K562 (cell line): ENCODE data around the gene ZC3H7B. TPM values are rescaled to one million over a fixed set of nuclear protein-coding genes. Genes with fewer than 3 reads are reported as not detected.

Source experiments
- ATAC-seq: fragments of 200-7000 bp; cut with Tn5 transposase; 3 replicates; pipeline ENCODE4 v1.9.1; 2020; ENCODE audit warnings: moderate library complexity
- BruUV-seq: library from RNA; stranded (reverse); fragments of 400-500 nt; replicated peaks from 2 replicates; lab custom pipeline; 2021; lab: Mats Ljungman, UMichigan
- CTCF ChIA-PET: fragments of 300-600 bp; formaldehyde crosslinking; extraction: SDS; loops from one replicate; lab custom pipeline; 2021; ENCODE audit warnings: low intra/inter-chr PET ratio; lab: Yijun Ruan, JAX
- POLR2A ChIA-PET: fragments of 300-600, 350-650 bp; sonication (Branson Sonifier 250); formaldehyde crosslinking; extraction: SDS; loops from one replicate; lab custom pipeline; 2021; ENCODE audit warnings: antibody characterized with exemption, inconsistent platforms; lab: Yijun Ruan, JAX
- DNase-seq, 4 experiments: peaks; one replicate each; pipeline versions ENCODE4 v3.0.0 to v3.0.0-alpha.2; 2011 to 2018; ENCODE audit warnings: low spot score in 3 of 4, mixed read lengths in 3 of 4; ENCODE audit errors: extremely low read depth in 1 of 4
- FAIRE-seq: peaks from 2 replicates; lab custom pipeline; 2011; peaks lifted over from hg19 to GRCh38; lab: Jason Lieb, UNC
- H2AFZ ChIP-seq: 2 replicates; pipeline ENCODE4 v1.6.0; 2011; ENCODE audit warnings: low read depth, low read length, control low read depth, inconsistent platforms
- H3K27ac ChIP-seq: fragments of 200-600 bp; 3 replicates; pipeline ENCODE4 v1.8.0; 2011; ENCODE audit warnings: low read depth, mild to moderate bottlenecking, control low read depth, inconsistent platforms, low read length, moderate library complexity, mixed read lengths; ENCODE audit errors: extremely low read depth
- H3K27me3 ChIP-seq, 2 experiments: fragments of 300-600 bp in 1 of 2; 2 replicates in 1 of 2; 3 replicates in 1 of 2; pipeline versions ENCODE4 v1.6.0 to v1.8.0; 2011; ENCODE audit warnings: inconsistent platforms in 2 of 2, low read length in 2 of 2, mild to moderate bottlenecking in 1 of 2, mixed read lengths in 1 of 2, moderate library complexity in 1 of 2; ENCODE audit not compliant: control insufficient read depth in 2 of 2, insufficient read depth in 2 of 2
- H3K36me3 ChIP-seq: fragments of 300-600 bp; 3 replicates; pipeline ENCODE4 v1.8.0; 2011; ENCODE audit warnings: mild to moderate bottlenecking, low read length, inconsistent platforms; ENCODE audit not compliant: control insufficient read depth, insufficient read depth
- H3K4me1 ChIP-seq, 2 experiments: fragments of 200-600 bp in 1 of 2; replicated peaks in 1 of 2; 2 replicates in 1 of 2; 3 replicates in 1 of 2; pipeline versions ENCODE4 v1.5.1 to v1.8.0; 2011; ENCODE audit warnings: inconsistent platforms in 2 of 2, low read length in 2 of 2, mild to moderate bottlenecking in 1 of 2, mixed read lengths in 1 of 2, moderate library complexity in 1 of 2; ENCODE audit not compliant: control insufficient read depth in 2 of 2, insufficient read depth in 2 of 2
- H3K4me2 ChIP-seq: 2 replicates; pipeline ENCODE4 v1.6.1; 2011; ENCODE audit warnings: low read length, control low read depth, inconsistent platforms, mixed read lengths; ENCODE audit not compliant: insufficient read depth
- H3K4me3 ChIP-seq: fragments of 200-600 bp; sonication (generic), shearing (Covaris generic); 2 replicates; pipeline ENCODE4 v1.5.1; 2016; ENCODE audit warnings: control low read depth, inconsistent platforms
- H3K79me2 ChIP-seq: fragments of 200-600 bp; 3 replicates; pipeline ENCODE4 v1.8.0; 2011; ENCODE audit warnings: low read length, inconsistent platforms; ENCODE audit not compliant: control insufficient read depth, insufficient read depth
- H3K9ac ChIP-seq, 2 experiments: 2 replicates each; pipeline versions ENCODE4 v1.6.0 to v1.6.1; 2011; ENCODE audit warnings: low read depth in 2 of 2, low read length in 2 of 2, control low read depth in 1 of 2, inconsistent platforms in 1 of 2, mild to moderate bottlenecking in 1 of 2, mixed read lengths in 1 of 2; ENCODE audit not compliant: insufficient read depth in 1 of 2
- H3K9me1 ChIP-seq: one replicate; pipeline ENCODE4 v1.6.0; 2011; ENCODE audit warnings: inconsistent platforms, mild to moderate bottlenecking, low read length, moderate library complexity; ENCODE audit not compliant: control insufficient read depth, insufficient read depth
- H3K9me3 ChIP-seq: replicated peaks from 2 replicates; pipeline ENCODE4 v1.5.1; 2011; ENCODE audit warnings: low read depth, low read length, inconsistent platforms; ENCODE audit not compliant: control insufficient read depth, insufficient read depth
- H4K20me1 ChIP-seq: replicated peaks from 2 replicates; pipeline ENCODE4 v1.6.1; 2011; ENCODE audit warnings: low read length, inconsistent platforms, mixed read lengths; ENCODE audit not compliant: control insufficient read depth, insufficient read depth
- EZH2 ChIP-seq: IDR thresholded peaks from 2 replicates; pipeline ENCODE4 v1.6.1; 2012; ENCODE audit warnings: low read depth, mild to moderate bottlenecking, inconsistent platforms, low read length, borderline replicate concordance
- GATA2 ChIP-seq: sonication (generic); formaldehyde crosslinking; IDR thresholded peaks from 2 replicates; pipeline ENCODE4 v1.4.0; 2020; ENCODE audit warnings: mild to moderate bottlenecking, missing genetic modification reagents
- ILK ChIP-seq: fragments of 450-650 bp; IDR thresholded peaks from 2 replicates; pipeline ENCODE4 v1.6.1; 2016; ENCODE audit warnings: missing genetic modification characterization, low read depth, mild to moderate bottlenecking, missing compliant biosample characterization, moderate library complexity, borderline replicate concordance
- LARP7 ChIP-seq: fragments of 450-650 bp; IDR thresholded peaks from 2 replicates; pipeline ENCODE4 v1.6.1; 2016
- PHF8 ChIP-seq: fragments of 200-600 bp; sonication (generic); IDR thresholded peaks from 2 replicates; pipeline ENCODE4 v1.6.1; 2012; ENCODE audit warnings: mixed run types, mild to moderate bottlenecking, inconsistent platforms, low read length, moderate library complexity, borderline replicate concordance
- TEAD1 ChIP-seq, 2 experiments: fragments of 450-650 bp in 1 of 2; sonication (generic) in 1 of 2; formaldehyde crosslinking; IDR thresholded peaks; 2 replicates each; pipeline versions ENCODE4 v1.4.0 to v1.8.0; 2020 to 2022; ENCODE audit warnings: mild to moderate bottlenecking in 2 of 2, missing genetic modification reagents in 1 of 2
- TFAM ChIP-seq: fragments of 250-450 bp; sonication (Bioruptor Pico); conservative IDR thresholded peaks from 2 replicates; pipeline ENCODE4 v1.5.0; 2021; ENCODE audit warnings: mild to moderate bottlenecking, moderate library complexity
- ZBTB33 ChIP-seq: sonication (generic); formaldehyde crosslinking; IDR thresholded peaks from 2 replicates; pipeline ENCODE4 v1.8.1; 2023; ENCODE audit warnings: mild to moderate bottlenecking, missing genetic modification reagents
- WGBS: fragments of 100-300 bp; shearing (Covaris generic); methylation state at CpG from one replicate; pipeline ENCODE4 v1.1.6; 2016; ENCODE audit warnings: low coverage, mixed read lengths; ENCODE audit not compliant: insufficient coverage; ENCODE audit errors: missing lambda C conversion rate; 5-methylcytosine and 5-hydroxymethylcytosine counted together
- in situ Hi-C: fragments of 300-500 bp; cut with MboI; formaldehyde crosslinking; loops from 4 replicates; pipeline ENCODE4 v1.15.0; 2018; ENCODE audit warnings: inconsistent platforms, mixed read lengths
- intact Hi-C: fragments of 100-400 bp; cut with micrococcal nuclease; formaldehyde crosslinking; loops from 2 replicates; pipeline ENCODE4 v1.14.2; 2022
- polyA plus RNA-seq, 8 experiments: library from polyadenylated mRNA; depleted of rRNA in 4 of 8; stranded (reverse) in 5 of 8; unstranded in 3 of 8; fragments of >200 nt; fragmentation: Nextera tagmentation in 2 of 8; fragmentation: Illumina TruSeq in 1 of 8; extraction: Ambion mirVana in 2 of 8; extraction: Trizol in 1 of 8; gene quantifications; 2 replicates each; pipeline versions ENCODE4 v1.2.1 to v1.2.3, GENCODE V29; 2011 to 2014; ENCODE audit warnings: inconsistent platforms in 1 of 8, missing spikeins in 1 of 8
- total RNA-seq, 7 experiments: library from RNA; depleted of rRNA in 6 of 7; stranded (reverse); fragments of >200 nt in 6 of 7; fragmentation: Illumina TruSeq in 2 of 7; extraction: Trizol in 2 of 7; gene quantifications; 2 replicates each; pipeline versions ENCODE4 v1.2.1 to v1.2.3, GENCODE V29; 2011 to 2021; ENCODE audit warnings: low replicate concordance in 1 of 7

The ZC3H7B gene
- total and polyA plus RNA-seq, 9 of the 15 experiments (the other 6 are each of a cell fraction or from before 2014, with no cell fraction given) = 0.07 to 49.8 (median 26.8) TPM

GRCh38 chr22:41274856-41275255 is 26.5 kb upstream of the ZC3H7B start:
- H3K4me3 ChIP-seq = no peak overlapping the region

More at GRCh38 chr22:41274856-41275255, 26.5 kb upstream of the ZC3H7B start:
- in situ Hi-C loops = no loop called here
- 100% methylated on average over 4 of the region's 4 CpGs for WGBS
- 0 out of 3 replicates have a peak, but pooled peaks cover 2% of the 10 kb centered on the region for H3K79me2 ChIP-seq
- H3K27ac ChIP-seq = no peak overlapping the region
- H3K9me3 ChIP-seq = no peaks in the 10 kb centered on the region
- POLR2A ChIA-PET = interaction anchor here (0.6 to 1.4 kb wide), 4 partner anchors 10 to 47 kb away, joined by 3 to 6 read pairs (median 4); no protein-coding TSS in a partner anchor
- DNase-seq = no peak
- intact Hi-C loops = no loop called here
- H3K36me3 ChIP-seq = peaks cover 72% of the 10 kb centered on the region
- no peaks in the 10 kb centered on the region for H3K4me1 ChIP-seq
- CTCF ChIA-PET = no interaction called here
- FAIRE-seq = no peak
- H2AFZ ChIP-seq = no peak overlapping the region
- ATAC-seq = no peak
- H3K9me1 ChIP-seq = no peaks in the 10 kb centered on the region
- TF ChIP-seq TFAM (CRISPR knock-in tag) (no peak), PHF8 (no peak), TEAD1 (CRISPR knock-in tag; IDR thresholded peaks at IDR 0.05) (no peak), LARP7 (no peak), EZH2 (no peak), ILK (tag) (no peak), GATA2 (CRISPR knock-in tag) (no peak), ZBTB33 (CRISPR knock-in tag) (no peak)
- no peaks in the 10 kb centered on the region for H4K20me1 ChIP-seq
- H3K27me3 ChIP-seq = no peaks in the 10 kb centered on the region
- BruUV-seq = no TSS peak
- no peak overlapping the region for H3K9ac ChIP-seq
- H3K4me2 ChIP-seq = no peak overlapping the region
